CD14-positive monocyte (primary cell): Measurements from ENCODE around the gene VAT1L. TPM values are rescaled to one million over a fixed set of nuclear protein-coding genes. Genes with fewer than 3 reads are reported as not detected.

ENCODE experiments used
- DNase-seq, 3 donors: peaks; one replicate each; pipeline ENCODE4 v3.0.0-alpha.2; 2011 to 2022
- H2AFZ ChIP-seq: 2 replicates; pipeline ENCODE4 v1.6.0; 2012; ENCODE audit warnings: mild to moderate bottlenecking, low read depth, low read length, inconsistent platforms; ENCODE audit not compliant: insufficient read depth, poor library complexity, severe bottlenecking
- H3K27ac ChIP-seq, 2 donors: 1 replicate in 1 of 2; 2 replicates in 1 of 2; pipeline ENCODE4 v1.5.1; 2012 to 2013; ENCODE audit warnings: low read length in 2 of 2, control low read depth in 1 of 2, inconsistent platforms in 1 of 2, low read depth in 1 of 2, mild to moderate bottlenecking in 1 of 2
- H3K27me3 ChIP-seq, 2 donors: one replicate each; pipeline versions ENCODE4 v1.6.0 to v1.6.1; 2011 to 2013; ENCODE audit warnings: low read length in 2 of 2; ENCODE audit not compliant: control insufficient read depth in 2 of 2, insufficient read depth in 2 of 2
- H3K36me3 ChIP-seq, 2 donors: replicated peaks in 1 of 2; 1 replicate in 1 of 2; 2 replicates in 1 of 2; pipeline versions ENCODE4 v1.5.1 to v1.6.1; 2012 to 2013; ENCODE audit warnings: low read length in 2 of 2, control low read depth in 1 of 2, inconsistent platforms in 1 of 2, mild to moderate bottlenecking in 1 of 2; ENCODE audit not compliant: insufficient read depth in 2 of 2, control insufficient read depth in 1 of 2
- H3K4me1 ChIP-seq, 2 donors: 1 replicate in 1 of 2; 2 replicates in 1 of 2; pipeline versions ENCODE4 v1.5.1 to v1.6.1; 2012 to 2013; ENCODE audit warnings: low read length in 2 of 2, control low read depth in 1 of 2, inconsistent platforms in 1 of 2, mild to moderate bottlenecking in 1 of 2, moderate library complexity in 1 of 2; ENCODE audit not compliant: insufficient read depth in 2 of 2, control insufficient read depth in 1 of 2
- H3K4me2 ChIP-seq: replicated peaks from 2 replicates; pipeline ENCODE3; 2012; ENCODE audit warnings: low read length, moderate library complexity, mild to moderate bottlenecking; ENCODE audit not compliant: poor library complexity, severe bottlenecking; ENCODE audit errors: extremely low read depth
- H3K4me3 ChIP-seq, 3 experiments: fragments of 200-600 bp in 1 of 3; sonication (generic) in 1 of 3; replicated peaks in 1 of 3; 1 replicate in 2 of 3; 2 replicates in 1 of 3; pipeline ENCODE4 v1.5.1; 2011 to 2013; ENCODE audit warnings: low read length in 3 of 3, mild to moderate bottlenecking in 3 of 3, control low read depth in 2 of 3, low read depth in 2 of 3, inconsistent platforms in 1 of 3, moderate library complexity in 1 of 3
- H3K79me2 ChIP-seq: 2 replicates; pipeline ENCODE4 v1.6.0; 2012; ENCODE audit warnings: mild to moderate bottlenecking, control low read depth, inconsistent platforms, low read length, moderate library complexity; ENCODE audit not compliant: insufficient read depth
- H3K9ac ChIP-seq: 2 replicates; pipeline ENCODE4 v1.6.0; 2017; ENCODE audit warnings: low read length, mild to moderate bottlenecking; ENCODE audit not compliant: insufficient read depth, poor library complexity, severe bottlenecking
- H3K9me3 ChIP-seq, 2 donors: replicated peaks in 1 of 2; 1 replicate in 1 of 2; 2 replicates in 1 of 2; pipeline versions ENCODE4 v1.5.1 to v1.6.1; 2012 to 2013; ENCODE audit warnings: low read length in 2 of 2, control low read depth in 1 of 2; ENCODE audit not compliant: control insufficient read depth in 1 of 2, insufficient read depth in 1 of 2
- H4K20me1 ChIP-seq: 2 replicates; pipeline ENCODE4 v1.6.0; 2012; ENCODE audit warnings: mild to moderate bottlenecking, low read length, control low read depth, moderate library complexity; ENCODE audit not compliant: insufficient read depth
- H3K27ac Mint-ChIP-seq, 7 donors: one replicate each; pipeline ENCODE4 v1.8.0; 2020; ENCODE audit warnings: mild to moderate bottlenecking in 7 of 7, mixed read lengths in 7 of 7, moderate library complexity in 6 of 7, inconsistent platforms in 2 of 7
- H3K27me3 Mint-ChIP-seq, 3 donors: one replicate each; pipeline ENCODE4 v1.8.0; 2021 to 2022; ENCODE audit warnings: low read depth in 3 of 3, mild to moderate bottlenecking in 3 of 3, mixed read lengths in 3 of 3, moderate library complexity in 3 of 3, inconsistent platforms in 1 of 3
- H3K36me3 Mint-ChIP-seq, 2 donors: one replicate each; pipeline ENCODE4 v1.8.0; 2020; ENCODE audit warnings: mixed read lengths in 2 of 2, inconsistent platforms in 1 of 2, mild to moderate bottlenecking in 1 of 2
- H3K4me1 Mint-ChIP-seq: one replicate; pipeline ENCODE4 v1.8.0; 2020; ENCODE audit warnings: mild to moderate bottlenecking, mixed read lengths
- H3K4me3 Mint-ChIP-seq, 2 donors: one replicate each; pipeline ENCODE4 v1.8.0; 2020; ENCODE audit warnings: mild to moderate bottlenecking in 2 of 2, mixed read lengths in 2 of 2, moderate library complexity in 1 of 2
- H3K9me3 Mint-ChIP-seq, 7 donors: one replicate each; pipeline ENCODE4 v1.8.0; 2020 to 2022; ENCODE audit warnings: mixed read lengths in 7 of 7, mild to moderate bottlenecking in 6 of 7, moderate library complexity in 6 of 7, inconsistent platforms in 2 of 7
- WGBS: methylation state at CpG from one replicate; pipeline ENCODE4 v1.1.5; 2013; ENCODE audit warnings: missing lambda C conversion rate; ENCODE audit not compliant: insufficient coverage; 5-methylcytosine and 5-hydroxymethylcytosine counted together
- intact Hi-C, 2 donors: fragments of 100-400 bp; cut with micrococcal nuclease; formaldehyde crosslinking; loops; one replicate each; pipeline versions ENCODE4 v1.15.0 to v1.15.1; 2023
- polyA plus RNA-seq, 3 donors: library from polyadenylated mRNA; depleted of rRNA in 1 of 3; unstranded in 2 of 3; stranded (reverse) in 1 of 3; fragments of 300-500 nt in 2 of 3; fragments of >200 nt in 1 of 3; fragmentation: Illumina TruSeq in 2 of 3; gene quantifications; 1 replicate in 2 of 3; 2 replicates in 1 of 3; pipeline ENCODE4 v1.2.3, GENCODE V29; 2012 to 2021
- TF ChIP-seq, protein P1 (sequence below): fragments of 200-600 bp; IDR thresholded peaks from one replicate; pipeline ENCODE4 v1.8.0; 2022; ENCODE audit warnings: antibody characterized with exemption, mild to moderate bottlenecking

The VAT1L gene
- polyA plus RNA-seq, 3 donors, result not detected

GRCh38 chr16:78005881-78006280 is 217.5 kb downstream of the VAT1L start:
- no peak overlapping the region for H3K27ac Mint-ChIP-seq
- intact Hi-C loops, result loop anchor here in 1 of 2 donors (10.0 kb wide), 1 partner anchor 331 kb away; no protein-coding TSS in a partner anchor

DNA sequence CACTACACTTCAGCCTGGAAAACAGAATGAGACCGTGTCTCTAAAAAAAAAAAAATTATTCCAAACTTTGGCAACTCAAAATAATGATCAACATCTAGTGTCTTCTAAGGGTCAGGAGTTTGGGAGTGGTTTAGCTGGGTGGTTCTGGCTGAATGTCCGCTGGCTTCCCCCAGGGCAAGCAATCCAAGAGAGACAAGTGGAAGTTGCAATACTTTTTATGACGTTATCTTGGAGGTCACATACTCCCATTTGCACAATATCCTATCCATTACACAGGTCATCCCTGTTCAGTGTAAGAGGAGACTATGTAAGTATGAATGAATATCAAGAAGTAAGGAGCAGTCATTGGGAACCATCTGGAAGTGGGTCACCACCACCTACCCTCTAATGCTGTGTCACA is 218.8 kb downstream of the VAT1L start:
- no peaks in the 10 kb centered on the region for H3K4me1 ChIP-seq
- no peaks in the 10 kb centered on the region for H3K36me3 Mint-ChIP-seq
- no peak overlapping the region for H3K27ac Mint-ChIP-seq
- no peak overlapping the region for H2AFZ ChIP-seq
- no peak overlapping the region for H3K9ac ChIP-seq
- H3K79me2 ChIP-seq, result no peaks in the 10 kb centered on the region
- no peaks in the 10 kb centered on the region for H3K4me1 Mint-ChIP-seq
- H3K36me3 ChIP-seq, result no peaks in the 10 kb centered on the region
- no peak overlapping the region for H3K27ac ChIP-seq
- TF ChIP-seq, protein P1, sequence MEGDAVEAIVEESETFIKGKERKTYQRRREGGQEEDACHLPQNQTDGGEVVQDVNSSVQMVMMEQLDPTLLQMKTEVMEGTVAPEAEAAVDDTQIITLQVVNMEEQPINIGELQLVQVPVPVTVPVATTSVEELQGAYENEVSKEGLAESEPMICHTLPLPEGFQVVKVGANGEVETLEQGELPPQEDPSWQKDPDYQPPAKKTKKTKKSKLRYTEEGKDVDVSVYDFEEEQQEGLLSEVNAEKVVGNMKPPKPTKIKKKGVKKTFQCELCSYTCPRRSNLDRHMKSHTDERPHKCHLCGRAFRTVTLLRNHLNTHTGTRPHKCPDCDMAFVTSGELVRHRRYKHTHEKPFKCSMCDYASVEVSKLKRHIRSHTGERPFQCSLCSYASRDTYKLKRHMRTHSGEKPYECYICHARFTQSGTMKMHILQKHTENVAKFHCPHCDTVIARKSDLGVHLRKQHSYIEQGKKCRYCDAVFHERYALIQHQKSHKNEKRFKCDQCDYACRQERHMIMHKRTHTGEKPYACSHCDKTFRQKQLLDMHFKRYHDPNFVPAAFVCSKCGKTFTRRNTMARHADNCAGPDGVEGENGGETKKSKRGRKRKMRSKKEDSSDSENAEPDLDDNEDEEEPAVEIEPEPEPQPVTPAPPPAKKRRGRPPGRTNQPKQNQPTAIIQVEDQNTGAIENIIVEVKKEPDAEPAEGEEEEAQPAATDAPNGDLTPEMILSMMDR, result no peak
- intact Hi-C loops, result loop anchor here in 1 of 2 donors (10.0 kb wide), 1 partner anchor 332 kb away; no protein-coding TSS in a partner anchor
- peaks cover 0 to 3% (median 0%) of the 10 kb centered on the region in 7 donors for H3K9me3 Mint-ChIP-seq
- no peaks in the 10 kb centered on the region for H4K20me1 ChIP-seq
- no CpG with 5 or more reads among the region's 3 CpGs for WGBS
- no peak overlapping the region for H3K4me2 ChIP-seq
- no peaks in the 10 kb centered on the region for H3K9me3 ChIP-seq
- H3K27me3 Mint-ChIP-seq, result peaks cover 0 to 6% (median 1%) of the 10 kb centered on the region in 3 donors
- no peak for DNase-seq
- H3K27me3 ChIP-seq, result no peaks in the 10 kb centered on the region
- H3K4me3 Mint-ChIP-seq, result no peak overlapping the region
- no peak overlapping the region for H3K4me3 ChIP-seq

More at GRCh38 chr16:78005881-78006280, 217.5 kb downstream of the VAT1L start:
- no peaks in the 10 kb centered on the region for H3K36me3 Mint-ChIP-seq
- WGBS, result 100% methylated on average over 2 of the region's 5 CpGs
- no peak overlapping the region for H3K4me3 Mint-ChIP-seq
- Histone ChIP-seq H3K4me2 (no peak overlapping the region), H3K9me3 (no peaks in the 10 kb centered on the region), H3K27me3 (no peaks in the 10 kb centered on the region), H3K4me1 (no peaks in the 10 kb centered on the region), H3K9ac (no peak overlapping the region), H3K36me3 (no peaks in the 10 kb centered on the region), H3K27ac (no peak overlapping the region), H3K4me3 (no peak overlapping the region), H2AFZ (no peak overlapping the region), H3K79me2 (no peaks in the 10 kb centered on the region), H4K20me1 (no peaks in the 10 kb centered on the region)
- peaks cover 0 to 4% (median 1%) of the 10 kb centered on the region in 3 donors for H3K27me3 Mint-ChIP-seq
- H3K4me1 Mint-ChIP-seq, result no peaks in the 10 kb centered on the region
- H3K9me3 Mint-ChIP-seq, result peaks cover 0 to 3% (median 0%) of the 10 kb centered on the region in 7 donors
- no peak for DNase-seq
- TF ChIP-seq, protein P1, result peak; percentile 19
